Measurements from ENCODE around the gene CDKAL1. TPM values are rescaled to one million over a fixed set of nuclear protein-coding genes. Genes with fewer than 3 reads are reported as not detected.

CDKAL1 gene
- total RNA-seq, 4 donors from 2014 or later = 13.5 to 21.2 (median 17.3) TPM

DNA sequence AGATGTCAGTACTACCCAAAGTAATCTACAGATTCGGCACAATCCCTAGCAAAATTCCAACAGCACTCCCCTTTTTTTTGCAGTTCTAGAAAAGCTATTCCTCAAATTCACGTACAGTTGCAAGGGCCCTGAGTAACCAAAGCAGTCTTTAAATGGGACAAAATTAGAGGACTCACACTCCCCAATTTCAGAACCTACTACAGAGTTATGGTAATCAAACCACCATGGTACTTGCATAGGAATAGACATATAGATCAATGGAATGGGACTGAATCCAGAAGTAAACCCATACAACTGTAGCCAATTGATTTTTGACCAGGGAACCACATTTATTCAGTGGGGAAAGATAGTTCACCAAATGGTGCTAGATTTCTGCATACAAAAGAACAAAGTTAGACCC is 350.8 kb downstream of the CDKAL1 start:
- no peak for DNase-seq (ENCODE audit: low spot score in 2 of 2)
- H3K4me1 ChIP-seq = no peaks in the 10 kb centered on the region
- H3K9me3 ChIP-seq = peaks cover 0 to 12% (median 0%) of the 10 kb centered on the region in 4 donors
- no peaks in the 10 kb centered on the region for H3K36me3 ChIP-seq
- no peaks in the 10 kb centered on the region for H3K27me3 ChIP-seq
- H3K4me3 ChIP-seq = no peak overlapping the region
- H3K27ac ChIP-seq = no peak overlapping the region
- TF ChIP-seq, protein P1, sequence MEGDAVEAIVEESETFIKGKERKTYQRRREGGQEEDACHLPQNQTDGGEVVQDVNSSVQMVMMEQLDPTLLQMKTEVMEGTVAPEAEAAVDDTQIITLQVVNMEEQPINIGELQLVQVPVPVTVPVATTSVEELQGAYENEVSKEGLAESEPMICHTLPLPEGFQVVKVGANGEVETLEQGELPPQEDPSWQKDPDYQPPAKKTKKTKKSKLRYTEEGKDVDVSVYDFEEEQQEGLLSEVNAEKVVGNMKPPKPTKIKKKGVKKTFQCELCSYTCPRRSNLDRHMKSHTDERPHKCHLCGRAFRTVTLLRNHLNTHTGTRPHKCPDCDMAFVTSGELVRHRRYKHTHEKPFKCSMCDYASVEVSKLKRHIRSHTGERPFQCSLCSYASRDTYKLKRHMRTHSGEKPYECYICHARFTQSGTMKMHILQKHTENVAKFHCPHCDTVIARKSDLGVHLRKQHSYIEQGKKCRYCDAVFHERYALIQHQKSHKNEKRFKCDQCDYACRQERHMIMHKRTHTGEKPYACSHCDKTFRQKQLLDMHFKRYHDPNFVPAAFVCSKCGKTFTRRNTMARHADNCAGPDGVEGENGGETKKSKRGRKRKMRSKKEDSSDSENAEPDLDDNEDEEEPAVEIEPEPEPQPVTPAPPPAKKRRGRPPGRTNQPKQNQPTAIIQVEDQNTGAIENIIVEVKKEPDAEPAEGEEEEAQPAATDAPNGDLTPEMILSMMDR (IDR thresholded peaks at IDR 0.05) = no peak
- TF ChIP-seq EP300 (IDR thresholded peaks at IDR 0.05) = no peak
- no peak for TF ChIP-seq POLR2A (IDR thresholded peaks at IDR 0.05)
- WGBS, 2 donors = 98 to 100% methylated on average over 2 of the region's 2 CpGs

DNA sequence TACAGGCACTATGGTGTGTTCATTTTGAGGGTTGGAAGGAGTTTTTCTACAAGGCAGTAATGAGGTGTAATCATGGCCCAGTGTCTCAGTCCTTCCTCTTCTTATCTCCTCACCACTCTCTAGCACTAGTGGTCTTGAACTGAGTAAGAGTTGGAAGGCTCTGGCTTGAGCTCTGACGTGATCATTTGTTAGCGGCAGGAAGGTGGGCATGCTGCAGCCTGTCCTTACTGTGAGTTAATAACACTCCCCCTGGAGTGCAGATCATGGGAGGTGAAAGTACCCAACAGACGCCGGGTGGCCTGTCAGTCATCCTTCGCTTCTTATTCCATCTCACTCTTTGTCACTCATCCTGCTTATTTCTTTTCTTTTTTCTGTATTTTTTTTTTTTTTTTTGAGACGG is 356.9 kb downstream of the CDKAL1 start:
- H3K4me1 ChIP-seq = no peaks in the 10 kb centered on the region
- H3K36me3 ChIP-seq = no peaks in the 10 kb centered on the region
- H3K9me3 ChIP-seq = no peaks in the 10 kb centered on the region
- H3K27me3 ChIP-seq = no peaks in the 10 kb centered on the region
- DNase-seq (ENCODE audit: low spot score in 2 of 2) = no peak
- TF ChIP-seq EP300 (IDR thresholded peaks at IDR 0.05) = no peak
- TF ChIP-seq, protein P1 (IDR thresholded peaks at IDR 0.05) = no peak
- TF ChIP-seq POLR2A (IDR thresholded peaks at IDR 0.05) = no peak
- no peak overlapping the region for H3K4me3 ChIP-seq
- 97% methylated on average over 6 of the region's 6 CpGs for WGBS, 2 donors
- H3K27ac ChIP-seq = no peak overlapping the region

DNA sequence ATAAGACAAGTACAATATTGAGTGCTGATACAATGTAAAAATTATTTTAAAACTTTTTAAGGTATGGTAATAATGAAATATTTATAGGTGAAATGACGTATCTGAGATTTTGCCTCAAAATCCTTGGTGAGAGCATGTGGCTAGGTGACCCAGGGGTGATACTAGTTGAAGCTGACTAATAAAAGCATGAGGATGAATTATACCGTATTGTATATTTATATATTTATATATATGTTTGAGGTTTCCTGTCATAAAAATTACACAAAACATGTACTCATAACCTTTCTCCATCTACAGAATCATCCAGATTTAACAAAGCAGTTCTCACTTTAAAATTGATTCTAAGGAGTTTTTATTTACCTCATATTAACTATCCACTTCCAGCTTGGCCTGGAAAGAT is 358.1 kb downstream of the CDKAL1 start:
- WGBS, 2 donors = 58 to 77% methylated on average over 2 of the region's 2 CpGs
- TF ChIP-seq EP300 (IDR thresholded peaks at IDR 0.05) (no peak), POLR2A (IDR thresholded peaks at IDR 0.05) (no peak)
- TF ChIP-seq, protein P1 (IDR thresholded peaks at IDR 0.05) = no peak

DNA sequence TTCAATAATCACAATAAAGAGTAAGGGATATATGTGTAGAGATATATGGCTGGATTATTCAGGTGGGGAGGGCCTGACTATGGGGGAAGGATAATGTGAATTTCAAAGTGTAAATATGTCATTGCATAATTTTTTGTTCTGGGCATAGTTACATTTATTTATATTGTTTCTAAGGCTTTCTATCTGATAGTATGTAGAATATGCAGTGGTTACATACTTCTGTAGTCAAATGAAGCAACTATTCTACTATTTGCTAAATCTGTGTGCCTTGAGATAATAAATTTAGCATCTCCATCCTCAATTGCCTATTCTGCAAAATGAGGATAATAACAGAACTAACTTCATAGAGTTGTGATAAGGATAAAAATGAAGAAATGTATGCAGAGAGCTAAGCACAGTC is 359.2 kb downstream of the CDKAL1 start:
- TF ChIP-seq EP300 (IDR thresholded peaks at IDR 0.05) = no peak
- TF ChIP-seq POLR2A (IDR thresholded peaks at IDR 0.05) = no peak
- TF ChIP-seq, protein P1 (IDR thresholded peaks at IDR 0.05) = no peak
- Histone ChIP-seq H3K4me1 (no peaks in the 10 kb centered on the region), H3K27ac (no peak overlapping the region), H3K36me3 (peaks cover 0 to 4% (median 0%) of the 10 kb centered on the region in 3 donors), H3K27me3 (no peaks in the 10 kb centered on the region), H3K4me3 (no peak overlapping the region), H3K9me3 (no peaks in the 10 kb centered on the region)
- DNase-seq (ENCODE audit: low spot score in 2 of 2) = no peak

More for the DNA sequence above, 358.1 kb downstream of the CDKAL1 start:
- no peaks in the 10 kb centered on the region for H3K9me3 ChIP-seq
- no peak overlapping the region for H3K27ac ChIP-seq
- H3K36me3 ChIP-seq = peaks cover 0 to 4% (median 0%) of the 10 kb centered on the region in 3 donors
- no peak for DNase-seq (ENCODE audit: low spot score in 2 of 2)
- H3K4me3 ChIP-seq = no peak overlapping the region
- H3K4me1 ChIP-seq = no peaks in the 10 kb centered on the region
- H3K27me3 ChIP-seq = no peaks in the 10 kb centered on the region

DNA sequence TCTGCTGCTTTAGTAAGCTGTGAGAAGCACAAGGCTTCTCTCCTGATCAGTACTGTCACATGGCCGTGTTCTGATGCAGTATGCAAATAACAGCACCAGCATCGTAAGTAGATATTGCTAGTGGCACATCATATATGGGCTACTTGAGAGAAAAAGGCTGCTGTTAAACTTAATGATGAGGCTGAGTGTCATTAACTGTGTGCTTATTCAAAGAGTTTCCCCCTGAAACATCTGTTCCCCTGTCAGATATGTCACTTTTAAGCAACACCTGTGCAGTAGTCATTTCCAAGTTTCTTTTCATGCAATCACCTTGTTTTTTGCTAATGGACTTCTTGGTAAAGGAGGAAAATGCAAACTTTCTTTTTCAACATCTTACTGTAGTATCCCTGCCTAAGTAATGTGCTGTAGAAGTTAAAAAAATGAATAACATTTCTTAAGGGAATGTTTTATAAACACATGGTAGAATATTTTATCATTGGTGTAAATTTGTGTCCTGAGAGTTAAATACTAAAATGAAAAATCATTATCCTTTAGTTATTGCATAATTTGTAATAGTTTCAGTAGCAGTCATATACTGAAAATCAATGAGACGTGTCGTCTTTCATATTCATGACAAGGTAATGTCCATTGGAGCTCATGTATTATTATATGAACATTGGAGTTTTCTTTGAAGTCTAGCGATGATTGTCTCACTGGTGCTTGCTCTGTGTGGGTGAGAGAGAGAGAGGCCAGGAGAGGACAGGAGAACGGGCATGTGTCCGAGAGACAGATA is 366.3 kb downstream of the CDKAL1 start:
- H3K4me3 ChIP-seq = no peak overlapping the region
- no peaks in the 10 kb centered on the region for H3K27me3 ChIP-seq
- H3K36me3 ChIP-seq = peaks cover 0 to 4% (median 0%) of the 10 kb centered on the region in 3 donors
- no peaks in the 10 kb centered on the region for H3K9me3 ChIP-seq
- no peak for TF ChIP-seq EP300 (IDR thresholded peaks at IDR 0.05)
- TF ChIP-seq, protein P1 (IDR thresholded peaks at IDR 0.05) = no peak
- TF ChIP-seq POLR2A (IDR thresholded peaks at IDR 0.05) = no peak
- no peak overlapping the region for H3K27ac ChIP-seq
- 85 to 88% methylated on average over 7 of the region's 7 CpGs for WGBS, 2 donors
- DNase-seq (ENCODE audit: low spot score in 2 of 2) = no peak
- H3K4me1 ChIP-seq = no peaks in the 10 kb centered on the region

Measured in tibial nerve (tissue), 4 donors.